HepG2 (cell line): ENCODE data around the gene HYPK. TPM values are rescaled to one million over a fixed set of nuclear protein-coding genes. Genes with fewer than 3 reads are reported as not detected.
A peak's percentile ranks its signal among the peaks of the same experiment; 100 is the strongest.

Experiments used
- DMAP1 ChIP-seq: IDR thresholded peaks from 2 replicates; pipeline ENCODE4 v1.6.1; 2016
- GTF3A ChIP-seq: sonication (generic); formaldehyde crosslinking; conservative IDR thresholded peaks from 2 replicates; pipeline ENCODE4 v1.4.0; 2020; ENCODE audit warnings: mild to moderate bottlenecking, missing genetic modification reagents
- HES4 ChIP-seq: sonication (generic); formaldehyde crosslinking; IDR thresholded peaks from 2 replicates; pipeline ENCODE4 v1.9.0; 2021; ENCODE audit warnings: mild to moderate bottlenecking, missing genetic modification reagents, borderline replicate concordance
- ISX ChIP-seq: sonication (generic); formaldehyde crosslinking; conservative IDR thresholded peaks from 2 replicates; pipeline ENCODE4 v1.5.0; 2020; ENCODE audit warnings: missing genetic modification reagents
- KDM6A ChIP-seq: IDR thresholded peaks from 2 replicates; pipeline ENCODE4 v1.6.1; 2016; ENCODE audit warnings: low read depth
- KLF6 ChIP-seq: IDR thresholded peaks from 2 replicates; pipeline ENCODE4 v1.8.0; 2016; ENCODE audit warnings: missing biosample characterization, missing genetic modification reagents
- MATR3 ChIP-seq: sonication (generic); formaldehyde crosslinking; IDR thresholded peaks from 2 replicates; pipeline ENCODE4 v1.4.0; 2020; ENCODE audit warnings: missing genetic modification reagents
- NFKB2 ChIP-seq: sonication (generic); formaldehyde crosslinking; IDR thresholded peaks from 2 replicates; pipeline ENCODE4 v1.4.0; 2020; ENCODE audit warnings: missing genetic modification reagents, borderline replicate concordance
- SP5 ChIP-seq: IDR thresholded peaks from 2 replicates; pipeline ENCODE4 v1.6.1; 2016; ENCODE audit warnings: low read depth, borderline replicate concordance
- ZBTB1 ChIP-seq: sonication (generic); formaldehyde crosslinking; IDR thresholded peaks from 2 replicates; pipeline ENCODE4 v1.4.0; 2020; ENCODE audit warnings: missing genetic modification reagents, borderline replicate concordance
- ZNF225 ChIP-seq: sonication (generic); formaldehyde crosslinking; IDR thresholded peaks from 2 replicates; pipeline ENCODE4 v1.4.0; 2020; ENCODE audit warnings: mild to moderate bottlenecking, missing genetic modification reagents
- ZNF282 ChIP-seq: fragments of 450-650 bp; IDR thresholded peaks from 2 replicates; pipeline ENCODE4 v1.6.1; 2018; ENCODE audit not compliant: partially characterized antibody
- ZNF569 ChIP-seq: sonication (generic); formaldehyde crosslinking; IDR thresholded peaks from 2 replicates; pipeline ENCODE4 v1.5.0; 2020; ENCODE audit warnings: mild to moderate bottlenecking, missing genetic modification reagents, moderate library complexity, borderline replicate concordance
- ZNF605 ChIP-seq: sonication (generic); formaldehyde crosslinking; IDR thresholded peaks from 2 replicates; pipeline ENCODE4 v1.8.0; 2022; ENCODE audit warnings: mild to moderate bottlenecking, missing genetic modification reagents
- ZNF724P ChIP-seq: sonication (generic); formaldehyde crosslinking; IDR thresholded peaks from 2 replicates; pipeline ENCODE4 v1.8.0; 2022; ENCODE audit warnings: missing genetic modification reagents, borderline replicate concordance
- ZSCAN29 ChIP-seq: sonication (generic); formaldehyde crosslinking; conservative IDR thresholded peaks from 2 replicates; pipeline ENCODE4 v1.4.0; 2020; ENCODE audit warnings: mild to moderate bottlenecking, missing genetic modification reagents
- polyA plus RNA-seq, 8 experiments: library from polyadenylated mRNA; depleted of rRNA in 3 of 8; stranded (reverse) in 7 of 8; unstranded in 1 of 8; fragments of >200 nt; fragmentation: Illumina TruSeq in 4 of 8; extraction: Trizol in 4 of 8; gene quantifications; 2 replicates each; pipeline versions ENCODE4 v1.2.1 to v1.2.3, GENCODE V29; 2011 to 2016; ENCODE audit warnings: low read depth in 4 of 8, missing spikeins in 1 of 8, mixed read lengths in 1 of 8; ENCODE audit not compliant: insufficient read depth in 1 of 8
- total RNA-seq, 5 experiments: library from RNA; depleted of rRNA; stranded (reverse); fragments of >200 nt; fragmentation: Illumina TruSeq; extraction: Trizol; gene quantifications; 2 replicates each; pipeline ENCODE4 v1.2.3, GENCODE V29; 2016; ENCODE audit warnings: low read depth in 1 of 5
- TF ChIP-seq, protein P1 (sequence below): IDR thresholded peaks from 2 replicates; pipeline ENCODE4 v1.6.1; 2012; ENCODE audit warnings: low read length, improper control_type of control experiment
- TF ChIP-seq, protein P2 (sequence below): sonication (generic); formaldehyde crosslinking; IDR thresholded peaks from 2 replicates; pipeline ENCODE4 v1.8.0; 2022; ENCODE audit warnings: mild to moderate bottlenecking, missing genetic modification reagents, moderate library complexity
- TF ChIP-seq, protein P3 (sequence below): IDR thresholded peaks from 2 replicates; pipeline ENCODE4 v1.6.1; 2016; ENCODE audit warnings: mild to moderate bottlenecking, missing biosample characterization, missing genetic modification reagents
- TF ChIP-seq, protein P4 (sequence below): sonication (generic); formaldehyde crosslinking; conservative IDR thresholded peaks from 2 replicates; pipeline ENCODE4 v1.5.0; 2020; ENCODE audit warnings: missing genetic modification reagents
- TF ChIP-seq, protein P5 (sequence below): sonication (generic); formaldehyde crosslinking; IDR thresholded peaks from 2 replicates; pipeline ENCODE4 v1.4.0; 2020; ENCODE audit warnings: mild to moderate bottlenecking, missing genetic modification reagents
- TF ChIP-seq, protein P6 (sequence below): sonication (generic); formaldehyde crosslinking; IDR thresholded peaks from 2 replicates; pipeline ENCODE4 v1.5.0; 2020; ENCODE audit warnings: mild to moderate bottlenecking, missing genetic modification reagents, moderate library complexity

Gene HYPK
- total and polyA plus RNA-seq, 2 of the 13 experiments (the other 11 are each of a cell fraction or from before 2014, with no cell fraction given) = 13.5 to 16.5 TPM

DNA sequence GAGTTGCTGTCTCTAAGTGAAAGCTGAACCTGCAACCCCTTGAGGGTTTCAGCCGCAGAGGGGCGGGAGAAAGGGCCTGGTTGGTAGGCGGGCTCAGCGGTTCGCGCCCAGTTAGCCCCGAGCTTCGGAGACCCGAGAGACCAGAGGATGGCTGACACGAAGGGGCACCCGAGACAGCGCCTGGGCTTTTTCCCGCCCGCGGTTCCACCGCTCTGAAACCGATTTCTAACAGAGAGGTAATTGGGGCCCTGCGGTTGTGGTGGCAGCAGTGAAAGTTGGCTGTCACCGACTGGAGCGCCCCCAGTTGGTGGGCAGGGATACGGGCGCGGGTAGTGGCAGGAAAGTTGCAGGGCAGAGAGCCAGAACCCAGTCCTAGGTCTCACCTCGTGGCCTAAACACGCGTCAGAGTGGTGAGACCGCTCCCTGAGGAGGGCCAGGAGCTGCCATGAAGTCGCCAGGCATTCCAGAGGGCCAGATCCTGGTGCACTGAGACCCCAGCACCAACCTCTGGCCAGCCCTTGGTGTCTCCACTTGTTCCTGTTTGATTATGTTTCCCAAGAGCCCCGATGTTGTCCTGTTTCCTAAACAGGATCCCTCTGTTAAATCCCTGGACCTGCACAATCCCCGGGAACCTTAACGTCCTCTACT is 23.0 kb upstream of the HYPK start (continued):
- TF ChIP-seq, protein P1, sequence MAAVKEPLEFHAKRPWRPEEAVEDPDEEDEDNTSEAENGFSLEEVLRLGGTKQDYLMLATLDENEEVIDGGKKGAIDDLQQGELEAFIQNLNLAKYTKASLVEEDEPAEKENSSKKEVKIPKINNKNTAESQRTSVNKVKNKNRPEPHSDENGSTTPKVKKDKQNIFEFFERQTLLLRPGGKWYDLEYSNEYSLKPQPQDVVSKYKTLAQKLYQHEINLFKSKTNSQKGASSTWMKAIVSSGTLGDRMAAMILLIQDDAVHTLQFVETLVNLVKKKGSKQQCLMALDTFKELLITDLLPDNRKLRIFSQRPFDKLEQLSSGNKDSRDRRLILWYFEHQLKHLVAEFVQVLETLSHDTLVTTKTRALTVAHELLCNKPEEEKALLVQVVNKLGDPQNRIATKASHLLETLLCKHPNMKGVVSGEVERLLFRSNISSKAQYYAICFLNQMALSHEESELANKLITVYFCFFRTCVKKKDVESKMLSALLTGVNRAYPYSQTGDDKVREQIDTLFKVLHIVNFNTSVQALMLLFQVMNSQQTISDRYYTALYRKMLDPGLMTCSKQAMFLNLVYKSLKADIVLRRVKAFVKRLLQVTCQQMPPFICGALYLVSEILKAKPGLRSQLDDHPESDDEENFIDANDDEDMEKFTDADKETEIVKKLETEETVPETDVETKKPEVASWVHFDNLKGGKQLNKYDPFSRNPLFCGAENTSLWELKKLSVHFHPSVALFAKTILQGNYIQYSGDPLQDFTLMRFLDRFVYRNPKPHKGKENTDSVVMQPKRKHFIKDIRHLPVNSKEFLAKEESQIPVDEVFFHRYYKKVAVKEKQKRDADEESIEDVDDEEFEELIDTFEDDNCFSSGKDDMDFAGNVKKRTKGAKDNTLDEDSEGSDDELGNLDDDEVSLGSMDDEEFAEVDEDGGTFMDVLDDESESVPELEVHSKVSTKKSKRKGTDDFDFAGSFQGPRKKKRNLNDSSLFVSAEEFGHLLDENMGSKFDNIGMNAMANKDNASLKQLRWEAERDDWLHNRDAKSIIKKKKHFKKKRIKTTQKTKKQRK = no peak
- TF ChIP-seq ZNF605 (CRISPR knock-in tag) (peak; percentile 21; the same call in 1 of the 2 replicates), ZSCAN29 (CRISPR knock-in tag) (peak; percentile 82; the same call in 1 of the 2 replicates), ZNF569 (CRISPR knock-in tag) (no peak), ZNF225 (CRISPR knock-in tag) (no peak), KLF6 (CRISPR knock-in tag) (0 out of 2 replicates have a peak, but pooled peaks have one; percentile 41), KDM6A (CRISPR knock-in tag) (no peak), ZNF724P (CRISPR knock-in tag) (no peak), HES4 (CRISPR knock-in tag) (peak; percentile 30; the same call in 1 of the 2 replicates), DMAP1 (CRISPR knock-in tag) (peak; percentile 55; the same call in 1 of the 2 replicates), SP5 (CRISPR knock-in tag) (no peak; the same call in 1 of the 2 replicates), ISX (no peak; the same call in 1 of the 2 replicates), ZBTB1 (CRISPR knock-in tag) (no peak), MATR3 (CRISPR knock-in tag) (no peak), GTF3A (CRISPR knock-in tag) (0 out of 2 replicates have a peak, but pooled peaks have one; percentile 63), NFKB2 (CRISPR knock-in tag) (peak; percentile 86; the same call in 1 of the 2 replicates), ZNF282 (no peak)
- TF ChIP-seq, protein P2, sequence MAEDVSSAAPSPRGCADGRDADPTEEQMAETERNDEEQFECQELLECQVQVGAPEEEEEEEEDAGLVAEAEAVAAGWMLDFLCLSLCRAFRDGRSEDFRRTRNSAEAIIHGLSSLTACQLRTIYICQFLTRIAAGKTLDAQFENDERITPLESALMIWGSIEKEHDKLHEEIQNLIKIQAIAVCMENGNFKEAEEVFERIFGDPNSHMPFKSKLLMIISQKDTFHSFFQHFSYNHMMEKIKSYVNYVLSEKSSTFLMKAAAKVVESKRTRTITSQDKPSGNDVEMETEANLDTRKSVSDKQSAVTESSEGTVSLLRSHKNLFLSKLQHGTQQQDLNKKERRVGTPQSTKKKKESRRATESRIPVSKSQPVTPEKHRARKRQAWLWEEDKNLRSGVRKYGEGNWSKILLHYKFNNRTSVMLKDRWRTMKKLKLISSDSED (CRISPR knock-in tag) = no peak
- TF ChIP-seq, protein P3, sequence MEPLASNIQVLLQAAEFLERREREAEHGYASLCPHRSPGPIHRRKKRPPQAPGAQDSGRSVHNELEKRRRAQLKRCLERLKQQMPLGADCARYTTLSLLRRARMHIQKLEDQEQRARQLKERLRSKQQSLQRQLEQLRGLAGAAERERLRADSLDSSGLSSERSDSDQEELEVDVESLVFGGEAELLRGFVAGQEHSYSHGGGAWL (CRISPR knock-in tag) = no peak; the same call in 1 of the 2 replicates
- TF ChIP-seq, protein P4, sequence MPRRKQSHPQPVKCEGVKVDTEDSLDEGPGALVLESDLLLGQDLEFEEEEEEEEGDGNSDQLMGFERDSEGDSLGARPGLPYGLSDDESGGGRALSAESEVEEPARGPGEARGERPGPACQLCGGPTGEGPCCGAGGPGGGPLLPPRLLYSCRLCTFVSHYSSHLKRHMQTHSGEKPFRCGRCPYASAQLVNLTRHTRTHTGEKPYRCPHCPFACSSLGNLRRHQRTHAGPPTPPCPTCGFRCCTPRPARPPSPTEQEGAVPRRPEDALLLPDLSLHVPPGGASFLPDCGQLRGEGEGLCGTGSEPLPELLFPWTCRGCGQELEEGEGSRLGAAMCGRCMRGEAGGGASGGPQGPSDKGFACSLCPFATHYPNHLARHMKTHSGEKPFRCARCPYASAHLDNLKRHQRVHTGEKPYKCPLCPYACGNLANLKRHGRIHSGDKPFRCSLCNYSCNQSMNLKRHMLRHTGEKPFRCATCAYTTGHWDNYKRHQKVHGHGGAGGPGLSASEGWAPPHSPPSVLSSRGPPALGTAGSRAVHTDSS (CRISPR knock-in tag) = no peak
- TF ChIP-seq, protein P5, sequence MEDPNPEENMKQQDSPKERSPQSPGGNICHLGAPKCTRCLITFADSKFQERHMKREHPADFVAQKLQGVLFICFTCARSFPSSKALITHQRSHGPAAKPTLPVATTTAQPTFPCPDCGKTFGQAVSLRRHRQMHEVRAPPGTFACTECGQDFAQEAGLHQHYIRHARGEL (CRISPR knock-in tag) = no peak
- TF ChIP-seq, protein P6, sequence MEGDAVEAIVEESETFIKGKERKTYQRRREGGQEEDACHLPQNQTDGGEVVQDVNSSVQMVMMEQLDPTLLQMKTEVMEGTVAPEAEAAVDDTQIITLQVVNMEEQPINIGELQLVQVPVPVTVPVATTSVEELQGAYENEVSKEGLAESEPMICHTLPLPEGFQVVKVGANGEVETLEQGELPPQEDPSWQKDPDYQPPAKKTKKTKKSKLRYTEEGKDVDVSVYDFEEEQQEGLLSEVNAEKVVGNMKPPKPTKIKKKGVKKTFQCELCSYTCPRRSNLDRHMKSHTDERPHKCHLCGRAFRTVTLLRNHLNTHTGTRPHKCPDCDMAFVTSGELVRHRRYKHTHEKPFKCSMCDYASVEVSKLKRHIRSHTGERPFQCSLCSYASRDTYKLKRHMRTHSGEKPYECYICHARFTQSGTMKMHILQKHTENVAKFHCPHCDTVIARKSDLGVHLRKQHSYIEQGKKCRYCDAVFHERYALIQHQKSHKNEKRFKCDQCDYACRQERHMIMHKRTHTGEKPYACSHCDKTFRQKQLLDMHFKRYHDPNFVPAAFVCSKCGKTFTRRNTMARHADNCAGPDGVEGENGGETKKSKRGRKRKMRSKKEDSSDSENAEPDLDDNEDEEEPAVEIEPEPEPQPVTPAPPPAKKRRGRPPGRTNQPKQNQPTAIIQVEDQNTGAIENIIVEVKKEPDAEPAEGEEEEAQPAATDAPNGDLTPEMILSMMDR (CRISPR knock-in tag) = peak; percentile 94
